Mesodermal cell (in vitro differentiated cells): ENCODE data around the gene DCST2.
"Not testable (repeated sequence)": the region's sequence is repeated elsewhere in the genome, so short reads cannot be mapped to it uniquely, and the experiment has no call there.

Experiments used
- H3K27ac ChIP-seq: 2 replicates; pipeline ENCODE4 v1.7.0; 2013; ENCODE audit warnings: mild to moderate bottlenecking, low read depth, low read length, moderate library complexity; ENCODE audit not compliant: severe bottlenecking
- H3K36me3 ChIP-seq: 2 replicates; pipeline ENCODE4 v1.7.1; 2013; ENCODE audit warnings: mild to moderate bottlenecking, low read length, moderate library complexity; ENCODE audit not compliant: control insufficient read depth, insufficient read depth
- H3K4me1 ChIP-seq: one replicate; pipeline ENCODE4 v1.7.1; 2013; ENCODE audit warnings: mild to moderate bottlenecking, low read length; ENCODE audit not compliant: insufficient read depth, control insufficient read depth, poor library complexity, severe bottlenecking
- H3K4me3 ChIP-seq: 2 replicates; pipeline ENCODE4 v1.7.0; 2013; ENCODE audit warnings: low read length, control low read depth, mild to moderate bottlenecking; ENCODE audit not compliant: insufficient read depth, poor library complexity, severe bottlenecking; ENCODE audit errors: extremely low read depth
- H3K9me3 ChIP-seq: 2 replicates; pipeline ENCODE4 v1.7.1; 2013; ENCODE audit warnings: mild to moderate bottlenecking, low read length, moderate library complexity; ENCODE audit not compliant: control insufficient read depth
- WGBS, 2 experiments: methylation state at CpG; one replicate each; pipeline ENCODE4 v1.1.5; 2013; ENCODE audit warnings: missing lambda C conversion rate in 2 of 2; ENCODE audit not compliant: insufficient coverage in 2 of 2; 5-methylcytosine and 5-hydroxymethylcytosine counted together

DCST2 gene

GRCh38 chr1:155000411-155000725, 33.2 kb downstream of the DCST2 start:
- Histone ChIP-seq H3K27ac (peak overlapping the region; percentile 89), H3K9me3 (no peaks in the 10 kb centered on the region), H3K4me1 (peaks cover 17% of the 10 kb centered on the region), H3K36me3 (no peaks in the 10 kb centered on the region), H3K4me3 (peak overlapping the region; percentile 61)
- 0% methylated on average over 2 to 7 of the region's 13 CpGs for WGBS, 2 experiments

GRCh38 chr1:154999571-155000410, 33.8 kb downstream of the DCST2 start:
- 3% methylated on average over 30 to 39 of the region's 50 CpGs for WGBS, 2 experiments
- no peaks in the 10 kb centered on the region for H3K9me3 ChIP-seq
- H3K4me1 ChIP-seq = peaks cover 17% of the 10 kb centered on the region
- peak overlapping the region; percentile 85 for H3K27ac ChIP-seq
- H3K36me3 ChIP-seq = no peaks in the 10 kb centered on the region
- peak overlapping the region; percentile 61 for H3K4me3 ChIP-seq

GRCh38 chr1:154998818-154999570, 34.6 kb downstream of the DCST2 start:
- no peaks in the 10 kb centered on the region for H3K36me3 ChIP-seq
- H3K27ac ChIP-seq = peak overlapping the region; percentile 85

GRCh38 chr1:154998201-154998780, 35.3 kb downstream of the DCST2 start:
- no peak overlapping the region for H3K27ac ChIP-seq
- H3K9me3 ChIP-seq = no peaks in the 10 kb centered on the region
- 92 to 95% methylated on average over 9 to 10 of the region's 16 CpGs for WGBS, 2 experiments
- H3K4me1 ChIP-seq = peaks cover 16% of the 10 kb centered on the region
- no peak overlapping the region for H3K4me3 ChIP-seq
- H3K36me3 ChIP-seq = no peaks in the 10 kb centered on the region

More at GRCh38 chr1:154998818-154999570, 34.6 kb downstream of the DCST2 start:
- peaks cover 10% of the 10 kb centered on the region for H3K4me1 ChIP-seq
- WGBS, 2 experiments = 21 to 37% methylated on average over 24 to 27 of the region's 40 CpGs
- H3K4me3 ChIP-seq = peak overlapping the region; percentile 61
- H3K9me3 ChIP-seq = no peaks in the 10 kb centered on the region

- 92 to 94% methylated on average over 12 to 14 of the region's 15 CpGs for WGBS, 2 experiments
Measured at GRCh38 chr1:154996966-154997701, 36.4 kb downstream of the DCST2 start.

GRCh38 chr1:154995301-154995983, 38.1 kb downstream of the DCST2 start:
- H3K27ac ChIP-seq, H3K9me3 ChIP-seq, H3K4me3 ChIP-seq: not testable (repeated sequence)
- H3K36me3 ChIP-seq = peaks cover 11% of the 10 kb centered on the region
- H3K4me1 ChIP-seq = peaks cover 13% of the 10 kb centered on the region
- 79 to 100% methylated on average over 2 of the region's 13 CpGs for WGBS, 2 experiments

More at GRCh38 chr1:154996966-154997701, 36.4 kb downstream of the DCST2 start:
- no peak overlapping the region for H3K27ac ChIP-seq
- H3K4me1 ChIP-seq = peaks cover 16% of the 10 kb centered on the region
- H3K36me3 ChIP-seq = peaks cover 2% of the 10 kb centered on the region
- H3K4me3 ChIP-seq = no peak overlapping the region
- H3K9me3 ChIP-seq = no peaks in the 10 kb centered on the region

GRCh38 chr1:154994591-154994990, 39.0 kb downstream of the DCST2 start:
- Histone ChIP-seq H3K36me3 (peaks cover 19% of the 10 kb centered on the region), H3K4me3 (no peak overlapping the region), H3K4me1 (peaks cover 8% of the 10 kb centered on the region), H3K27ac (no peak overlapping the region), H3K9me3 (no peaks in the 10 kb centered on the region)
- WGBS, 2 experiments = 81 to 96% methylated on average over 3 of the region's 3 CpGs

GRCh38 chr1:154994269-154994587, 39.4 kb downstream of the DCST2 start:
- 83 to 100% methylated on average over 1 of the region's 1 CpG for WGBS, 2 experiments

GRCh38 chr1:154993572-154994268, 39.9 kb downstream of the DCST2 start, which contains the start of gene LENEP:
Gene LENEP, plus strand, starts transcription at chr1:154993586. Its CDS starts 22 bp downstream, at chr1:154993608.
- peaks cover 7% of the 10 kb centered on the region for H3K4me1 ChIP-seq
- H3K36me3 ChIP-seq = peaks cover 28% of the 10 kb centered on the region
- peak within 1 kb of the TSS; percentile 59 for H3K27ac ChIP-seq
- WGBS, 2 experiments = 100% methylated on average over 1 of the region's 8 CpGs
- no peaks in the 10 kb centered on the region for H3K9me3 ChIP-seq
- H3K4me3 ChIP-seq = no peak within 1 kb of the TSS

More at GRCh38 chr1:154994269-154994587, 39.4 kb downstream of the DCST2 start:
- Histone ChIP-seq H3K27ac (no peak overlapping the region), H3K4me1 (peaks cover 7% of the 10 kb centered on the region), H3K9me3 (no peaks in the 10 kb centered on the region), H3K36me3 (peaks cover 22% of the 10 kb centered on the region), H3K4me3 (no peak overlapping the region)
